ENCODE measurements around the gene EDNRA.

GRCh38 chr4:147571036-147571770 lies 90.3 kb downstream of the EDNRA start:
- no peak for TF ChIP-seq FOS (IDR thresholded peaks at IDR 0.05; ENCODE audit: borderline replicate concordance, insufficient read depth, low read length)
- TF ChIP-seq GATA2 (IDR thresholded peaks at IDR 0.05; ENCODE audit: insufficient read depth, insufficient read length, low read depth, low read length), result no peak
- no peak for TF ChIP-seq CTCF (IDR thresholded peaks at IDR 0.05; ENCODE audit: extremely low read depth in 1 of 2, insufficient read depth in 1 of 2, low read depth in 1 of 2, low read length in 2 of 2)
- no peak for TF ChIP-seq EZH2 (IDR thresholded peaks at IDR 0.05; ENCODE audit: borderline replicate concordance, low read depth, low read length, severe bottlenecking)
